ENCODE measurements around the gene TRIM71. TPM values are rescaled to one million over a fixed set of nuclear protein-coding genes. Genes with fewer than 3 reads are reported as not detected.

Gene TRIM71
- total RNA-seq, 1 donor: not detected

- no peak for TF ChIP-seq CTCF (IDR thresholded peaks at IDR 0.05; ENCODE audit: insufficient read depth, low read depth, low read length)
- no peak overlapping the region for H3K4me3 ChIP-seq (ENCODE audit: low read depth, low read length)
- no peak for DNase-seq (ENCODE audit: low read depth)
Observed at GRCh38 chr3:32862936-32863487, 45.2 kb downstream of the TRIM71 start.

GRCh38 chr3:32865383-32865782 is 47.6 kb downstream of the TRIM71 start:
- peak; percentile 7 for DNase-seq (ENCODE audit: low read depth)

GRCh38 chr3:32866533-32866932 is 48.7 kb downstream of the TRIM71 start:
- DNase-seq (ENCODE audit: low read depth): no peak
- TF ChIP-seq CTCF (IDR thresholded peaks at IDR 0.05; ENCODE audit: insufficient read depth, low read depth, low read length): no peak

More at GRCh38 chr3:32865383-32865782, 47.6 kb downstream of the TRIM71 start:
- TF ChIP-seq CTCF (IDR thresholded peaks at IDR 0.05; ENCODE audit: insufficient read depth, low read depth, low read length): no peak
- H3K4me3 ChIP-seq (ENCODE audit: low read depth, low read length): no peak overlapping the region

GRCh38 chr3:32867954-32868353 is 50.2 kb downstream of the TRIM71 start:
- no peak overlapping the region for H3K4me3 ChIP-seq (ENCODE audit: low read depth, low read length)
- DNase-seq (ENCODE audit: low read depth): no peak
- TF ChIP-seq CTCF (IDR thresholded peaks at IDR 0.05; ENCODE audit: insufficient read depth, low read depth, low read length): no peak

More at GRCh38 chr3:32866533-32866932, 48.7 kb downstream of the TRIM71 start:
- H3K4me3 ChIP-seq (ENCODE audit: low read depth, low read length): no peak overlapping the region

GRCh38 chr3:32868719-32869512 is 51.1 kb downstream of the TRIM71 start:
- no peak overlapping the region for H3K4me3 ChIP-seq (ENCODE audit: low read depth, low read length)
- no peak for DNase-seq (ENCODE audit: low read depth)
- TF ChIP-seq CTCF (IDR thresholded peaks at IDR 0.05; ENCODE audit: insufficient read depth, low read depth, low read length): no peak

- no peak for DNase-seq (ENCODE audit: low read depth)
- TF ChIP-seq CTCF (IDR thresholded peaks at IDR 0.05; ENCODE audit: insufficient read depth, low read depth, low read length): no peak
- no peak overlapping the region for H3K4me3 ChIP-seq (ENCODE audit: low read depth, low read length)
Observed at GRCh38 chr3:32869513-32870047, 51.8 kb downstream of the TRIM71 start.
